ENCODE data around the gene SPHKAP. TPM values are rescaled to one million over a fixed set of nuclear protein-coding genes. Genes with fewer than 3 reads are reported as not detected.

SPHKAP gene
- total RNA-seq, 4 donors from 2014 or later = under 0.01 TPM; not detected in 3

DNA sequence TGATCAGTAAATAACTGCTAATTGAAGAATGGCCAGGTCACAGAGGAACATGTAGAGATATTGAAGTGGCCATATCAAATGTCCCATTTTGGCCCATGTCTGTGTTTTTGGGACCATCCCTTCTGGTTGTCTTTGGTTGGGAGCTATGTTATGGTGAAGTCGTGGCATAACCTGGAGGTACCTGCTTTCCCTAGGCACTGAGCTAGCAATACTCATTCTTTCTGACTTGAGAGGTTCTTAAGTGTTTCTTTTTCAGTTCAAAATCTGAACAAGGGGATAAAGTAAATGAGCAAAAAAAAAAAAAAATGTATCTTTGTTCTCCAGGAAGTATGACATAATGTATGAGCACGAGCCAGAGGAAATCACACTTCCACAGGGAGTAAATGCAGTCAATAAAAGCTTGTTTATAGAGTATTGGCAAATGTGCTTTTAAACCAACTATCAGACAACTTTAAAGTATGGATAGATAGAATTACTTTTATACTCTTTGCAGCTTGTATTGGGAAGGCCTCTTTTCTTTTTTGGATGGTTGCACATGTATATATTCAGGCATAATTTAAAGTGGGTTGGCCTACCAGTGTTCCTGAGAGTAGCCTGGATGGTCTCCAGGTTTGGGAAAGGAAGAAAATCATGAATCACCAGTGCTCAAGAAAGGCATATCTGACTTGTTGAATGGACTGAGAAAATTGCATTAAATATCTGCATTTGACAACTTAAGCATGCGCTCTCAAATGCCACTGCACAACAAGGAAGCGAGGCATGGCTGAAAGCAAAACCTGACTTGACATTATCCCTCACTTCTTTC lies 125.0 kb downstream of the SPHKAP start:
- no peak overlapping the region for H3K27ac ChIP-seq
- H3K9me3 ChIP-seq = no peaks in the 10 kb centered on the region
- no peaks in the 10 kb centered on the region for H3K4me1 ChIP-seq
- intact Hi-C loops (cut with DNase I) = no loop called here
- 34 to 51% methylated on average over 4 of the region's 4 CpGs for WGBS, 2 donors
- TF ChIP-seq, protein P1, sequence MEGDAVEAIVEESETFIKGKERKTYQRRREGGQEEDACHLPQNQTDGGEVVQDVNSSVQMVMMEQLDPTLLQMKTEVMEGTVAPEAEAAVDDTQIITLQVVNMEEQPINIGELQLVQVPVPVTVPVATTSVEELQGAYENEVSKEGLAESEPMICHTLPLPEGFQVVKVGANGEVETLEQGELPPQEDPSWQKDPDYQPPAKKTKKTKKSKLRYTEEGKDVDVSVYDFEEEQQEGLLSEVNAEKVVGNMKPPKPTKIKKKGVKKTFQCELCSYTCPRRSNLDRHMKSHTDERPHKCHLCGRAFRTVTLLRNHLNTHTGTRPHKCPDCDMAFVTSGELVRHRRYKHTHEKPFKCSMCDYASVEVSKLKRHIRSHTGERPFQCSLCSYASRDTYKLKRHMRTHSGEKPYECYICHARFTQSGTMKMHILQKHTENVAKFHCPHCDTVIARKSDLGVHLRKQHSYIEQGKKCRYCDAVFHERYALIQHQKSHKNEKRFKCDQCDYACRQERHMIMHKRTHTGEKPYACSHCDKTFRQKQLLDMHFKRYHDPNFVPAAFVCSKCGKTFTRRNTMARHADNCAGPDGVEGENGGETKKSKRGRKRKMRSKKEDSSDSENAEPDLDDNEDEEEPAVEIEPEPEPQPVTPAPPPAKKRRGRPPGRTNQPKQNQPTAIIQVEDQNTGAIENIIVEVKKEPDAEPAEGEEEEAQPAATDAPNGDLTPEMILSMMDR (IDR thresholded peaks at IDR 0.05) = no peak
- no peak for TF ChIP-seq POLR2A (IDR thresholded peaks at IDR 0.05)
- no peak for DNase-seq
- no peaks in the 10 kb centered on the region for H3K27me3 ChIP-seq
- H3K36me3 ChIP-seq = no peaks in the 10 kb centered on the region
- H3K4me3 ChIP-seq = no peak overlapping the region

DNA sequence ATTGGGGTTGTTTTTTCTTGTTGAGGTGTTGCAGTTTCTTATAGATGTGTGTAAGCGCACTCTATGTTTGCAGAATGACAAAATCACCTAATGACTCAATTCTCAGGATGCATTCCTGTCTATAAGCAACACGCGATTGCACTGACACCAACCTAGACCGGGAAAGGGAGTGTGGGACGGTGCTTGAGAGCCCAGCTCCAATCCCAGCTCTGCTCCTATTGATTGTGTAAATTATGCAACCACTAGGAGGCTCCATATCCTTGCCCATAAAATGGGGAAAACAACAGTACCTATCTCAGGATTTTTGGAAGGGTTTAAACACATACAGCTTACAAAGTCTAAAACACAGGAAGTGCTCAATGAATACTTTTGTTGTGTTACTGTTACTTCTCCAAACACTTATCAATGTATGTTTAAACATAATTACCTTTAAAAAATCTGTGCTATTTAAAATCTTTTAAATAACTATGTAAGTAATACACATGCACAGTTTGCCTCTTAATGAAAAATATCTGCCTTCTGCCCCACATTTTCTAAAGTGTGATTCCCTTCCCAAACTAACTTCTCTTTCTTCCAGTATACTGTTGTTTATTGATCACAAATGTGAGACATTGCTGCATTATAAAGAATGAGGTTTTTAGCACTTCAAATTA lies 132.5 kb downstream of the SPHKAP start:
- Histone ChIP-seq H3K4me3 (no peak overlapping the region), H3K9me3 (no peaks in the 10 kb centered on the region), H3K36me3 (no peaks in the 10 kb centered on the region), H3K27me3 (no peaks in the 10 kb centered on the region), H3K27ac (no peak overlapping the region), H3K4me1 (no peaks in the 10 kb centered on the region)
- no peak for TF ChIP-seq POLR2A (IDR thresholded peaks at IDR 0.05)
- TF ChIP-seq, protein P1 (IDR thresholded peaks at IDR 0.05) = peak in 5 of 6 experiments; percentile 17 to 43 (median 23)
- no peak for DNase-seq
- intact Hi-C loops (cut with DNase I) = no loop called here
- WGBS, 2 donors = 6 to 19% methylated on average over 5 of the region's 5 CpGs

DNA sequence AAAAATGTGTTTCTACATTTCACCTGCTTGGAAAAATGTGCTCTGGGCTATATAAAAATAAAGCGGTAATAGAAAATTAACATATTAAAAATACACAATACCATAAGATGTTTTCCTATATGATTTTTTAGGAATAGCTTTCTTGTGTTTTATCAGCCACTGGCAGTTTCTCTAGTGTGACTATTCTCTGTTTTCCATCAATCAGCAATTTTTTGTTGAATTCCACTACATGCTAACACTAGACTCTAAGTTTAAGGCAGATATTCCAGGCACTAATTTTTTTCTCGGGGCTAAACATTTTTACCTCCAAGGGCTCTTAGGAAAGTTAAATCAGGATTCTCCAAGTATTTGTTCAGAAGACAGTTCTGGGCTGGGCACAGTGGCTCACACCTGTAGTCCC lies 140.5 kb downstream of the SPHKAP start:
- H3K27ac ChIP-seq = no peak overlapping the region
- no peaks in the 10 kb centered on the region for H3K36me3 ChIP-seq
- DNase-seq = no peak
- H3K27me3 ChIP-seq = no peaks in the 10 kb centered on the region
- H3K4me1 ChIP-seq = no peaks in the 10 kb centered on the region
- intact Hi-C loops (cut with DNase I) = no loop called here
- 72 to 97% methylated on average over 2 of the region's 2 CpGs for WGBS, 2 donors
- TF ChIP-seq, protein P1 (IDR thresholded peaks at IDR 0.05) = no peak
- no peak for TF ChIP-seq POLR2A (IDR thresholded peaks at IDR 0.05)
- H3K9me3 ChIP-seq = no peaks in the 10 kb centered on the region
- H3K4me3 ChIP-seq = no peak overlapping the region

DNA sequence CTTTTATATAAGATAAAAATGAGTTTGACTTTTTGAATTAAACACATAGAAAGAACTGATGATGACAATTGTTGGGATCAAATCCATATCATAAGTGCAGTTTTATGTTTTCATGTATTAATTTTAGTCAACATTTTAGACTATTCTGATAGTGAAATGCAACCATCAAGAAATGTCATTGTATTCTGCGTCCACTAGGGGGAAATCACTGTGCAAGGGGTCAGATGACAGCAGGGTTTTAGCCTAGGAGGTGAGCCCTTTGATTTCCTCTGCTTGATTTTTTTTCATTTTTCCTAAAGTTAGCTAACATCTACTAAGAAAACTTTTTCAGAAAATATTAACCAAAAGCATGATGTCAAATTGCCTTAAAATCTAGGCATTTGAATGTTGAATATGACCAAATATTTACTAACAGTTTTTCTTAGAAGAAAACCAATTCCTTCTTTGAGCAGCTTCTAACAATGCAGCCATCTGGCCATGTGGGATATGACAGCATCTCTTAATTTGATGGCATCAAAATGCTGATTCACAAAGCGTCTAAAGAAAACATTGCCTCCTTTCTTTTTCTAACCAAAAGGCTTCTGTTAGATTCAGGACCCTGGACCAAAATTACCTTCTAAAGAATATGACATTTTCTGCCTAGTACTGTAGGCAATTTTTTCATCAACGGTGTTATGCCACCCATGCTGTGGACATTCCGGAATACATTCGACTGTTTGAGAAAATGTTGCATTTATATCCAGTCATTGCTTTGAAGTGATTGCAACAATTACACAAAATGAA lies 141.5 kb downstream of the SPHKAP start:
- H3K4me1 ChIP-seq = no peaks in the 10 kb centered on the region
- H3K27ac ChIP-seq = no peak overlapping the region
- H3K27me3 ChIP-seq = no peaks in the 10 kb centered on the region
- intact Hi-C loops (cut with DNase I) = no loop called here
- H3K4me3 ChIP-seq = no peak overlapping the region
- WGBS, 2 donors = 61 to 64% methylated on average over 5 of the region's 5 CpGs
- H3K36me3 ChIP-seq = no peaks in the 10 kb centered on the region
- H3K9me3 ChIP-seq = no peaks in the 10 kb centered on the region
- DNase-seq = no peak
- TF ChIP-seq, protein P1 (IDR thresholded peaks at IDR 0.05) = peak in 3 of 6 experiments; percentile 33 to 52 (median 48)
- no peak for TF ChIP-seq POLR2A (IDR thresholded peaks at IDR 0.05)

GRCh38 chr2:228038967-228039366 lies 142.5 kb downstream of the SPHKAP start:
- Histone ChIP-seq H3K4me1 (no peaks in the 10 kb centered on the region), H3K36me3 (no peaks in the 10 kb centered on the region), H3K27me3 (no peaks in the 10 kb centered on the region), H3K9me3 (no peaks in the 10 kb centered on the region), H3K27ac (no peak overlapping the region), H3K4me3 (no peak overlapping the region)
- intact Hi-C loops (cut with DNase I) = no loop called here
- 44 to 47% methylated on average over 4 of the region's 4 CpGs for WGBS, 2 donors
- TF ChIP-seq, protein P1 (IDR thresholded peaks at IDR 0.05) = no peak
- TF ChIP-seq POLR2A (IDR thresholded peaks at IDR 0.05) = no peak
- no peak for DNase-seq
